SK-N-SH (cell line): ENCODE results near the gene PPP1CA. TPM values are rescaled to one million over a fixed set of nuclear protein-coding genes. Genes with fewer than 3 reads are reported as not detected.

ENCODE experiments used
- CTCF ChIA-PET: fragments of 300-600, 350-600 bp; formaldehyde crosslinking; extraction: SDS; loops from one replicate; lab custom pipeline; 2021; lab: Yijun Ruan, JAX
- POLR2A ChIA-PET: fragments of 350-600 bp; sonication (Branson Sonifier 250); formaldehyde crosslinking; extraction: SDS; loops from one replicate; lab custom pipeline; 2020; ENCODE audit warnings: antibody characterized with exemption, inconsistent platforms; lab: Yijun Ruan, JAX
- DNase-seq: peaks from one replicate; pipeline ENCODE4 v3.0.0; 2012
- H2AFZ ChIP-seq: fragments of 200-600 bp; sonication (generic); 2 replicates; pipeline ENCODE4 v1.8.1; 2016; ENCODE audit warnings: antibody characterized with exemption, mild to moderate bottlenecking, low read depth
- H3F3A ChIP-seq: fragments of 200-600 bp; sonication (generic); replicated peaks from 2 replicates; pipeline ENCODE3; 2016; ENCODE audit warnings: antibody characterized with exemption, mild to moderate bottlenecking; ENCODE audit not compliant: insufficient read depth
- H3K27ac ChIP-seq, 2 experiments: fragments of 200-500 bp in 1 of 2; fragments of 200-600 bp in 1 of 2; sonication (Bioruptor generic) in 1 of 2; sonication (generic), shearing (Covaris generic) in 1 of 2; 2 replicates each; pipeline versions ENCODE4 v1.5.1 to v1.6.1; 2014 to 2016; ENCODE audit warnings: low read depth in 2 of 2, inconsistent platforms in 1 of 2, low read length in 1 of 2, mild to moderate bottlenecking in 1 of 2, mixed read lengths in 1 of 2
- H3K27me3 ChIP-seq: fragments of 200-600 bp; sonication (generic), shearing (Covaris generic); 2 replicates; pipeline ENCODE4 v1.6.1; 2016; ENCODE audit warnings: mixed run types; ENCODE audit not compliant: insufficient read depth
- H3K36me3 ChIP-seq, 2 experiments: fragments of 200-500 bp in 1 of 2; fragments of 200-600 bp in 1 of 2; sonication (Bioruptor generic) in 1 of 2; sonication (generic) in 1 of 2; replicated peaks in 1 of 2; 2 replicates each; pipeline versions ENCODE3 to v1.5.1; 2014 to 2016; ENCODE audit warnings: low read length in 1 of 2, mild to moderate bottlenecking in 1 of 2; ENCODE audit not compliant: insufficient read depth in 2 of 2, control insufficient read depth in 1 of 2
- H3K4me1 ChIP-seq, 2 experiments: fragments of 200-500 bp in 1 of 2; fragments of 200-600 bp in 1 of 2; sonication (Bioruptor generic) in 1 of 2; sonication (generic), shearing (Covaris generic) in 1 of 2; 2 replicates each; pipeline versions ENCODE4 v1.5.1 to v1.6.1; 2014 to 2016; ENCODE audit warnings: low read depth in 1 of 2, low read length in 1 of 2, mixed run types in 1 of 2; ENCODE audit not compliant: insufficient read depth in 2 of 2, control insufficient read depth in 1 of 2
- H3K4me2 ChIP-seq: fragments of 200-600 bp; sonication (generic), shearing (Covaris generic); 2 replicates; pipeline ENCODE4 v1.6.1; 2017; ENCODE audit warnings: mixed run types
- H3K4me3 ChIP-seq, 2 experiments: fragments of 200-500 bp in 1 of 2; fragments of 200-600 bp in 1 of 2; sonication (Bioruptor generic) in 1 of 2; sonication (generic), shearing (Covaris generic) in 1 of 2; 2 replicates each; pipeline versions ENCODE4 v1.5.1 to v1.8.1; 2014 to 2016; ENCODE audit warnings: low read depth in 2 of 2, inconsistent platforms in 1 of 2, low read length in 1 of 2, mild to moderate bottlenecking in 1 of 2, mixed read lengths in 1 of 2, moderate library complexity in 1 of 2
- H3K79me2 ChIP-seq: fragments of 200-600 bp; sonication (generic); 2 replicates; pipeline ENCODE4 v1.8.1; 2017; ENCODE audit warnings: mild to moderate bottlenecking; ENCODE audit not compliant: insufficient read depth
- H3K9ac ChIP-seq: fragments of 200-600 bp; sonication (generic); 2 replicates; pipeline ENCODE4 v1.6.1; 2017; ENCODE audit warnings: mixed run types
- H3K9me2 ChIP-seq: fragments of 200-600 bp; sonication (generic); 2 replicates; pipeline ENCODE4 v1.6.1; 2017; ENCODE audit warnings: mixed run types
- H3K9me3 ChIP-seq: fragments of 200-600 bp; sonication (generic); 2 replicates; pipeline ENCODE4 v1.6.1; 2017; ENCODE audit warnings: mixed run types, mild to moderate bottlenecking, moderate library complexity
- H4K20me1 ChIP-seq: fragments of 200-600 bp; sonication (generic); 2 replicates; pipeline ENCODE4 v1.6.1; 2017; ENCODE audit warnings: mild to moderate bottlenecking, mixed run types; ENCODE audit not compliant: insufficient read depth
- CHD2 ChIP-seq: fragments of 150-350 bp; IDR thresholded peaks from 2 replicates; pipeline ENCODE4 v1.6.1; 2018; ENCODE audit warnings: low read length; ENCODE audit not compliant: partially characterized antibody
- ELF1 ChIP-seq: IDR thresholded peaks from 2 replicates; pipeline ENCODE4 v1.4.0; 2012
- EP300 ChIP-seq, 2 experiments: IDR thresholded peaks; 2 replicates each; pipeline versions ENCODE4 v1.4.0 to v1.6.1; 2012; ENCODE audit warnings: borderline replicate concordance in 1 of 2, low read depth in 1 of 2, low read length in 1 of 2
- EZH2phosphoT487 ChIP-seq: fragments of 200-600 bp; sonication (generic); IDR thresholded peaks from 2 replicates; pipeline ENCODE4 v1.6.1; 2017; ENCODE audit warnings: low read depth, mixed run types, mild to moderate bottlenecking, antibody characterized with exemption, moderate library complexity, borderline replicate concordance
- GATA2 ChIP-seq: sonication (generic); formaldehyde crosslinking; IDR thresholded peaks from 2 replicates; pipeline ENCODE4 v1.5.0; 2020; ENCODE audit warnings: mild to moderate bottlenecking, missing genetic modification reagents
- MAX ChIP-seq: IDR thresholded peaks from 2 replicates; pipeline ENCODE4 v1.4.0; 2012; ENCODE audit warnings: low read depth
- POLR2AphosphoS5 ChIP-seq: IDR thresholded peaks from 2 replicates; pipeline ENCODE4 v1.6.1; 2012; ENCODE audit warnings: low read depth, low read length
- RAD21 ChIP-seq: IDR thresholded peaks from 2 replicates; pipeline ENCODE4 v1.6.1; 2012; ENCODE audit warnings: mild to moderate bottlenecking, low read length
- RCOR1 ChIP-seq: fragments of 150-350 bp; IDR thresholded peaks from 2 replicates; pipeline ENCODE4 v1.6.1; 2017; ENCODE audit warnings: antibody characterized with exemption, low read length
- REST ChIP-seq: IDR thresholded peaks from 2 replicates; pipeline ENCODE4 v1.6.1; 2012; ENCODE audit warnings: mild to moderate bottlenecking, low read depth, low read length, moderate library complexity
- RXRA ChIP-seq: IDR thresholded peaks from 2 replicates; pipeline ENCODE4 v1.4.0; 2012; ENCODE audit warnings: low read depth, mild to moderate bottlenecking, borderline replicate concordance
- TCF12 ChIP-seq: IDR thresholded peaks from 2 replicates; pipeline ENCODE4 v1.4.0; 2012
- WGBS: methylation state at CpG from one replicate; pipeline ENCODE4 v1.1.6; 2017; ENCODE audit warnings: low lambda C conversion rate; 5-methylcytosine and 5-hydroxymethylcytosine counted together
- polyA plus RNA-seq, 3 experiments: library from polyadenylated mRNA; depleted of rRNA; stranded (reverse); fragments of >200 nt; gene quantifications; 2 replicates each; pipeline ENCODE4 v1.2.3, GENCODE V29; 2012
- TF ChIP-seq, protein P1 (sequence below): fragments of 200-600 bp; sonication (generic); IDR thresholded peaks from 2 replicates; pipeline ENCODE4 v1.6.1; 2017; ENCODE audit warnings: antibody characterized with exemption, mild to moderate bottlenecking, moderate library complexity

PPP1CA gene
- polyA plus RNA-seq, 1 of the 3 experiments (the other 2 are of a cell fraction): 261 TPM

DNA sequence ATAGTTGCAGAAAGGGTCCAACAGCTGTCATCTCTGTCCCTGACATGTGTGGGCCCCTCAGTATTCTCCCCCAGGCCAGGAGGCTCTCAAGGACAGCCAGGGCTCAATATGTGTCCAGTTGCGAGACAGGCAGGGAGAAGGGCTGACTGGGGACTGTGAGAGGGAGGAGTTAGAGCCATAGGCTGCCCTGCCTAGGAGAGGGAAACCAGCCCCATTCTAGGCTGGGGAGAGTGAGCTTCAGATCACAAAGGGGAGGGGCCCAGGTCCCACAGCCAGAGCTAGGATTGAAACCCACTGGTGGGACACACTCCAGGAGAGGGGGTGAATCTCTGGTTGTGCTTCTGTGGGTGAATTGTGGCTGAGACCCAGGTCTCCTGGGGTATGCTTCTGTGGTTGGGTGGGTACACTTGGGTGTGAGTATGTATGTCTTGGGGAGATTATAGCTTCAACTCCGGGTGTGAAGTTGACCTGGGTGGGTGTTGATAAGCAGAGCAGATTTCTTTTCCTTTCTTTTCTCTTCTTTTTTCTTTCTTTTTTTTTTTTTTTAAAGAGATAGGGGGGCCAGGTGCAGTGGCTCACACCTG, 11.7 kb upstream of the PPP1CA start:
- H3K4me1 ChIP-seq: peaks cover 2 to 3% of the 10 kb centered on the region in 2 experiments; a peak in 1 of 4 replicates
- no peaks in the 10 kb centered on the region for H4K20me1 ChIP-seq
- ChIA-PET POLR2A (no interaction called here), CTCF (interaction anchor here (0.5 to 3.4 kb wide), 3 partner anchors 12 to 31 kb away, joined by 3 to 12 read pairs (median 11); partner anchors contain the start of gene PPP1CA)
- WGBS: 73% methylated on average over 2 of the region's 2 CpGs
- H3K36me3 ChIP-seq: no peaks in the 10 kb centered on the region
- no peaks in the 10 kb centered on the region for H3K27me3 ChIP-seq
- no peak for DNase-seq
- no peaks in the 10 kb centered on the region for H3K79me2 ChIP-seq
- H2AFZ ChIP-seq: no peak overlapping the region
- H3F3A ChIP-seq: no peaks in the 10 kb centered on the region
- TF ChIP-seq CHD2: no peak
- TF ChIP-seq, protein P1, sequence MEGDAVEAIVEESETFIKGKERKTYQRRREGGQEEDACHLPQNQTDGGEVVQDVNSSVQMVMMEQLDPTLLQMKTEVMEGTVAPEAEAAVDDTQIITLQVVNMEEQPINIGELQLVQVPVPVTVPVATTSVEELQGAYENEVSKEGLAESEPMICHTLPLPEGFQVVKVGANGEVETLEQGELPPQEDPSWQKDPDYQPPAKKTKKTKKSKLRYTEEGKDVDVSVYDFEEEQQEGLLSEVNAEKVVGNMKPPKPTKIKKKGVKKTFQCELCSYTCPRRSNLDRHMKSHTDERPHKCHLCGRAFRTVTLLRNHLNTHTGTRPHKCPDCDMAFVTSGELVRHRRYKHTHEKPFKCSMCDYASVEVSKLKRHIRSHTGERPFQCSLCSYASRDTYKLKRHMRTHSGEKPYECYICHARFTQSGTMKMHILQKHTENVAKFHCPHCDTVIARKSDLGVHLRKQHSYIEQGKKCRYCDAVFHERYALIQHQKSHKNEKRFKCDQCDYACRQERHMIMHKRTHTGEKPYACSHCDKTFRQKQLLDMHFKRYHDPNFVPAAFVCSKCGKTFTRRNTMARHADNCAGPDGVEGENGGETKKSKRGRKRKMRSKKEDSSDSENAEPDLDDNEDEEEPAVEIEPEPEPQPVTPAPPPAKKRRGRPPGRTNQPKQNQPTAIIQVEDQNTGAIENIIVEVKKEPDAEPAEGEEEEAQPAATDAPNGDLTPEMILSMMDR: no peak
- TF ChIP-seq REST: no peak
- TF ChIP-seq TCF12: no peak
- TF ChIP-seq ELF1: no peak
- TF ChIP-seq RXRA: no peak
- no peak for TF ChIP-seq RCOR1
- H3K9me2 ChIP-seq: no peaks in the 10 kb centered on the region
- no peaks in the 10 kb centered on the region for H3K9me3 ChIP-seq
- no peak overlapping the region for H3K9ac ChIP-seq
- no peak overlapping the region for H3K27ac ChIP-seq
- no peak overlapping the region for H3K4me2 ChIP-seq
- H3K4me3 ChIP-seq: no peak overlapping the region

DNA sequence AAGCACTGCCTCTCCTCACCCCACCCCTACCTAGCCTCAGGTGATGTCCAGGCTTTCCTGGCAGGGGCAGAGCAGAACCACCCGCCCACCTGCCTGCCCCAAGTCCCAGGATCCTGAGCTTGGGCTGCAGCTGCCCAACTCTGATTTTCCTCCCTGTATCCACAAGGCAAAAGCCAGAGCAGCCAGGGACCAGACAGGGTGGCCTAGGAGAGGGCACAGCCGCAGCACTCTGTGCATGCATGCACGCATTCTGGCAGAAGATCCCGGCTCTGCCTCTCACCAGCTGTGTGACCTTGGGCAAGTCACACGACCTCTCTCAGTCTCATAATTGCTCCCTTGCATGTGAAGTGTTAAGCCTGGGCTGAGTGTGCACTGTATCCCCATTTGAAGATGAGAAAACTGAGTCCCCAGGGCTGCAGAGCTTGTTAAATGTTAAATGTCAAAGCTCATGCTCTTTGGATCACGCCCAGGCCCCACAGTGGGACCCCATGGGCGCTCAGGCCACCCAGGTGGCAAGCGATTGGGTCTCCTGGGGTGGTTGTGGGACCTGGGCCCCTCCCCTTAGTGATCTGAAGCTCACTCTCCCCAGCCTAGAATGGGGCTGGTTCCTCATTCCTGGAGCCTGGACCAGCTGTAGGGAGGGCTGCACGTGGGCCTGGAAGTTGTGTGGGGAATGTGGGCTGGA, 11.0 kb upstream of the PPP1CA start:
- Histone ChIP-seq H3F3A (no peaks in the 10 kb centered on the region), H2AFZ (no peak overlapping the region), H3K27ac (no peak overlapping the region), H3K4me2 (no peak overlapping the region), H3K9me3 (no peaks in the 10 kb centered on the region), H3K27me3 (no peaks in the 10 kb centered on the region), H3K4me1 (peaks cover 2 to 3% of the 10 kb centered on the region in 2 experiments; a peak in 1 of 4 replicates), H3K79me2 (no peaks in the 10 kb centered on the region), H3K9me2 (no peaks in the 10 kb centered on the region), H3K4me3 (no peak overlapping the region), H3K9ac (no peak overlapping the region), H3K36me3 (no peaks in the 10 kb centered on the region), H4K20me1 (no peaks in the 10 kb centered on the region)
- no peak for DNase-seq
- TF ChIP-seq GATA2 (CRISPR knock-in tag): no peak
- TF ChIP-seq MAX: no peak
- no peak for TF ChIP-seq EP300 (IDR thresholded peaks at IDR 0.05; ENCODE audit: borderline replicate concordance in 1 of 2, low read depth in 1 of 2, low read length in 1 of 2)
- no peak for TF ChIP-seq RAD21
- no peak for TF ChIP-seq EZH2phosphoT487
- TF ChIP-seq POLR2AphosphoS5: no peak
- WGBS: 50% methylated on average over 4 of the region's 9 CpGs
- ChIA-PET POLR2A (interaction anchor here (0.9 kb wide), 1 partner anchor 11 kb away, joined by 3 read pairs; the partner anchor contains the start of gene PPP1CA), CTCF (interaction anchor here (3.1 to 3.4 kb wide), 2 partner anchors 11 to 30 kb away, joined by 11 to 12 read pairs; partner anchors contain the start of gene PPP1CA)
